Muscle layer of duodenum (tissue), 2 donors: ENCODE measurements around the gene PIGK.

Source experiments
- H3K27ac ChIP-seq: one replicate; pipeline ENCODE4 v1.7.0; 2013; ENCODE audit warnings: mild to moderate bottlenecking, low read length
- H3K27me3 ChIP-seq: one replicate; pipeline ENCODE4 v1.7.0; 2013; ENCODE audit warnings: low read depth, mild to moderate bottlenecking, control low read depth, low read length
- H3K36me3 ChIP-seq, 2 donors: one replicate each; pipeline ENCODE4 v1.7.0; 2013; ENCODE audit warnings: low read length in 2 of 2, control low read depth in 1 of 2, mild to moderate bottlenecking in 1 of 2; ENCODE audit not compliant: insufficient read depth in 2 of 2, control insufficient read depth in 1 of 2
- H3K4me1 ChIP-seq, 2 donors: one replicate each; pipeline ENCODE4 v1.7.0; 2013; ENCODE audit warnings: low read length in 2 of 2, mild to moderate bottlenecking in 2 of 2, control low read depth in 1 of 2, moderate library complexity in 1 of 2; ENCODE audit not compliant: insufficient read depth in 2 of 2, control insufficient read depth in 1 of 2
- H3K4me3 ChIP-seq, 2 donors: one replicate each; pipeline ENCODE4 v1.7.0; 2013; ENCODE audit warnings: low read length in 2 of 2, low read depth in 1 of 2, mild to moderate bottlenecking in 1 of 2
- H3K9me3 ChIP-seq, 2 donors: one replicate each; pipeline ENCODE4 v1.7.0; 2013; ENCODE audit warnings: low read length in 2 of 2, control low read depth in 1 of 2, mild to moderate bottlenecking in 1 of 2; ENCODE audit not compliant: control insufficient read depth in 1 of 2
- donor health status: healthy.

The PIGK gene

DNA sequence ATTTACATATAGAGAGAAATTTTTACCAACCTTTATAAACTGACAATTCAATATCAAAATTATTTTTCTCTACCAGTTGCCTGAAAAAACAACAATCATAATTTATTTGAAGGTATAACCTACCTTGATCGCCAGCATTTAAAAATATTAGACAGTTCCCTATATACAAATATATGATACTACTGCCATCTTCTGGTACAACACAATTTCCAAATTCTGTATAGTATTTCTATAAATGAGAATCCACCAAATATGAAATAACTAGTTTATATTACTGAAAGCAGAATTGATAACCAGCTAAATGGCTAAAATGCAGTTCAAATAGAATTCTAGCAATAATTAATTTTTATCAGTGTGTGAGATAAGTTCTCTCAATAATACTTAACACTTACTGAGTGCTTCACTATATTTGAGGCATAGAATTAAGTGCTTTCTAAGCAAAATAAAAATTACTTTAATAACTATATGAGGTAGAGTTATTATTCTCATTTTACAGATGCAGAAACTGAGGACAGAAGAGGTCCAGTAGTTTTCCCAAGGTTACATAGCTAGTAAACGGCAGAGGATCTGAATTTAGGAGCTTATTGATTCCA, 75.6 kb downstream of the PIGK start:
- Histone ChIP-seq H3K36me3 (no peaks in the 10 kb centered on the region), H3K27me3 (no peaks in the 10 kb centered on the region), H3K4me3 (no peak overlapping the region), H3K27ac (no peak overlapping the region), H3K9me3 (no peaks in the 10 kb centered on the region), H3K4me1 (no peaks in the 10 kb centered on the region)

- H3K36me3 ChIP-seq: no peaks in the 10 kb centered on the region
- H3K9me3 ChIP-seq: no peaks in the 10 kb centered on the region
- H3K27ac ChIP-seq: no peak overlapping the region
- H3K4me1 ChIP-seq: no peaks in the 10 kb centered on the region
- H3K27me3 ChIP-seq: no peaks in the 10 kb centered on the region
- no peak overlapping the region for H3K4me3 ChIP-seq
Measured at GRCh38 chr1:77139389-77139788, 79.8 kb downstream of the PIGK start.

- no peaks in the 10 kb centered on the region for H3K27me3 ChIP-seq
- no peak overlapping the region for H3K4me3 ChIP-seq
- H3K9me3 ChIP-seq: no peaks in the 10 kb centered on the region
- H3K27ac ChIP-seq: no peak overlapping the region
- no peaks in the 10 kb centered on the region for H3K4me1 ChIP-seq
- no peaks in the 10 kb centered on the region for H3K36me3 ChIP-seq
Measured at GRCh38 chr1:77134359-77134758, 84.9 kb downstream of the PIGK start.

DNA sequence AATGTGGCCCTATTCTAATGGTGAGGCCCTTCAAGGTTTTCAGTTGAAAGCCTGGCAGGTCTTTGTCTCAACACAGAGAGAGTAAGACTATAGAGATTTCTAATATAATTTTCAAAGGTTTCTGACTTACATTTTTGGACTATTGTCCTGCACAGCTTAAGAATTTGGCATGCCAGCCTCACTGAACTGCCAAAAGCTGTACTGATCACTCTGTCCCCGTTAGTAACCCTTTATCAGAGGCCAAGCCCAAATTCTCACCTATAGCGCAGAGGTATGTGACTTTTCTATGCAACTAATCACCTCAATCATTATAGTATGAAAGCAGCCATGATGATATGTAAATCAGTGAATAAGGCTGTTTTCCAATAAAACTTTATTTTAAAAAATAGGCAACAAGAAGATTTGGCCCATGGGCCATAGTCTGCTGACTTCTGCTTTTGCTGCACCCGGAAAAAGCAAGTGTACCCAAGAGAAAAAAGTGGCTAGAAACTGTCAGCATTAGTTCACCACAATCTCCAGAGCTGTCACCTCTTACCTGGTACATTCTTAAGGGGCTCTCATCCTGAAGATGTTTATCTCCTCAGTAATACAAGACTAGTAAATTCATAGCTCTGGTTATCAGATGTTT, 85.4 kb downstream of the PIGK start:
- H3K9me3 ChIP-seq: no peaks in the 10 kb centered on the region
- no peak overlapping the region for H3K4me3 ChIP-seq
- H3K27me3 ChIP-seq: no peaks in the 10 kb centered on the region
- H3K27ac ChIP-seq: no peak overlapping the region
- H3K4me1 ChIP-seq: no peaks in the 10 kb centered on the region
- H3K36me3 ChIP-seq: no peaks in the 10 kb centered on the region

DNA sequence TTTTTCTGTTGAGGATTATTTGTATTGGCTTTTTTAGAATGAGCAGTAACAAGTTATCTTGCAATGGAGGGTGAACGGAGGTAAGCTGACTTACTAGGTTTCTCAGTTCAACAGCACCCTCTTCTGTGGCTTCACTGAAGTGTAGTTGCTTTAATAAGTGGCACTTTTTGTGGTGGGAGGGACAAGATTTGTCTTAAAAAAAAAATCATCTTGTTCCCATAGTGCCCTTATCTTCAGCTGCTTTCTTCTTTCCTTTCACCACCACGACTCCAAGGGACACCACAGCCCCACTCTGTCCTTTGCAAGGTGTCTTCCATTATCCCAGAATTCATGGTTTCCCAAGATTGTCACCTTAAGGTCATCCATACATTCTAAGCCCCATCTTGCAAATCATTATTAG, 92.9 kb downstream of the PIGK start:
- H3K27me3 ChIP-seq: no peaks in the 10 kb centered on the region
- no peaks in the 10 kb centered on the region for H3K4me1 ChIP-seq
- H3K27ac ChIP-seq: no peak overlapping the region
- no peaks in the 10 kb centered on the region for H3K9me3 ChIP-seq
- H3K4me3 ChIP-seq: no peak overlapping the region
- H3K36me3 ChIP-seq: no peaks in the 10 kb centered on the region

GRCh38 chr1:77121503-77121902, 97.7 kb downstream of the PIGK start:
- Histone ChIP-seq H3K36me3 (no peaks in the 10 kb centered on the region), H3K4me1 (no peaks in the 10 kb centered on the region), H3K27me3 (no peaks in the 10 kb centered on the region), H3K27ac (no peak overlapping the region), H3K9me3 (no peaks in the 10 kb centered on the region), H3K4me3 (no peak overlapping the region)

DNA sequence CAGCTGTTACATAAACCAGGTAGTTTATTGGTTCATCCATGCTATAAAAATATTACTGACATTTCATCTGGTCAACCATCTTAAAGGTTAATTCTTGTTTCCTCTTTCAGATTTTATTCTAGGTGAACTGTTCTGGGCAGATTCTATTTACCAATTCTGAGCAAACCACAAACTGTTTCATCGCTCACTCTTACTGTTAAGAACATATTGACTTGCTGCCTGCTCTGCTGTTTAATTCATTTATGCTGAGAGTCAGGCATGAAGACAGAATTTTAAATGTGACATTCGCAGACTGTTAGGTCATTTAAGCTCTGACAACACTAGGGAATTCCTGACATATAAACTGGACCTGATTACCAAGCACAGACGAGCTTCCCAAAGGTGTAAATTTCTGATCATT, 98.3 kb downstream of the PIGK start:
- Histone ChIP-seq H3K4me3 (no peak overlapping the region), H3K27me3 (no peaks in the 10 kb centered on the region), H3K4me1 (no peaks in the 10 kb centered on the region), H3K36me3 (no peaks in the 10 kb centered on the region), H3K27ac (no peak overlapping the region), H3K9me3 (no peaks in the 10 kb centered on the region)

DNA sequence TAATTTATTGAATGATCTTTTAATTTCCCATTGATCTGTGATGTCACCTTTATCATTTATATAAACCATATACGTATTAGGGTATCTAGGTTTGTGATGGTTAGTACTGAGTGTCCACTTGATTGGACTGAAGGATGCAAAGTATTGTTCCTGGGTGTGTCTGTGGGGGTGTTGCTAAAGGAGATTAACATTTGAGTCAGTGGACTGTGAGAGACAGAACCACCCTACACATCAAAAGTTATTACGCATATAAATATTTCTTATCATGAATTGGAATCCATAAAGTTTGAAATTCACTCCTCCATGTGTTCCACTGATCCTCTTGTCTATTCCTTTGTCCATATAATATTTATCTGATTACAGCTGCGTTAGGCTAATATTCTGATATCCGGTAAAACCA, 100.5 kb downstream of the PIGK start:
- no peaks in the 10 kb centered on the region for H3K4me1 ChIP-seq
- H3K27me3 ChIP-seq: no peaks in the 10 kb centered on the region
- H3K36me3 ChIP-seq: no peaks in the 10 kb centered on the region
- no peak overlapping the region for H3K4me3 ChIP-seq
- H3K27ac ChIP-seq: no peak overlapping the region
- H3K9me3 ChIP-seq: no peaks in the 10 kb centered on the region

- Histone ChIP-seq H3K4me3 (no peak overlapping the region), H3K9me3 (no peaks in the 10 kb centered on the region), H3K27me3 (no peaks in the 10 kb centered on the region), H3K27ac (no peak overlapping the region), H3K4me1 (no peaks in the 10 kb centered on the region), H3K36me3 (no peaks in the 10 kb centered on the region)
Measured at GRCh38 chr1:77104672-77105071, 114.6 kb downstream of the PIGK start.

DNA sequence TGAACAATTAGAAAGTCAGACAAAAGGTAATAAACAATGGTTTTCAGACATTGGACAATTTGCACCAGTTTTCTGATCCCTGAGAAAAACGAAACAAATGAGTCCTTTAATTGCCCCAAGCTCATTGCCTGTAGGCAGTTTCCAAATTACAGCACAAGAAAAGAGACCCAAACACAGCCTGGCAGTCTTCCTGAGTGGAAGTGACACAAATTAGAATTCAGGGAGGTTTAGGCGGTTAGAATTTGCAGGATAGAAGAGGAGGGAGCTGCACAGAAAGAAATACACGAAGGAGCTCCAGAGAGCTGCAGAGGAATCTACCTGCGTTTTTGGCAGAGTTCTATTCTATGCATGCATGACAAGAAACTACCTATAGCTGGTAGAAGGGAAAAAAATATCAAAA, 115.7 kb downstream of the PIGK start:
- Histone ChIP-seq H3K9me3 (no peaks in the 10 kb centered on the region), H3K4me3 (no peak overlapping the region), H3K36me3 (no peaks in the 10 kb centered on the region), H3K27me3 (no peaks in the 10 kb centered on the region), H3K4me1 (no peaks in the 10 kb centered on the region), H3K27ac (no peak overlapping the region)

DNA sequence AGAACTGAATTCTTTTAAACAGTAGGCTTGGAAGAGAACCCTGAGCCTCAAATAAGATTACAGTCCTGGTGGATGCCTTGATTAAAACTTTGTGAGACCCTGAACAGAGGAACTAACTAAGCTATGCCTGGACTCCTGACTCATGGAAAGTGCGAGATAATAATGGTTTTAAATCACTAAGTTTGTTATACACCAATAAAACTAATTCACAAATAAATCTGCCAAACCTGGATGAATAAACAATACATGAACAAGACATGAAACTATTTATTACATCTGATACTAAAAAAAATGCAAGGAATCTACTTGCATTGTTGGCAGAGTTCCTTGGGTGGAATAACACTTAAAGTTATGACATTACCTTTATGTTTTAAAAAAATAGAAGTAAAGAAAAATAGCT, 118.4 kb downstream of the PIGK start:
- Histone ChIP-seq H3K4me3 (no peak overlapping the region), H3K9me3 (no peaks in the 10 kb centered on the region), H3K27me3 (no peaks in the 10 kb centered on the region), H3K4me1 (no peaks in the 10 kb centered on the region), H3K36me3 (no peaks in the 10 kb centered on the region), H3K27ac (no peak overlapping the region)
